Adrenal gland (tissue), 12 donors: ENCODE results near the gene NBAS. TPM values are rescaled to one million over a fixed set of nuclear protein-coding genes. Genes with fewer than 3 reads are reported as not detected.
"Not testable (repeated sequence)": the region's sequence is repeated elsewhere in the genome, so short reads cannot be mapped to it uniquely, and the experiment has no call there.

ENCODE experiments used
- DNase-seq, 7 donors: peaks; one replicate each; pipeline ENCODE4 v3.0.0-alpha.2; 2019 to 2020
- H3K27ac ChIP-seq, 5 donors: fragments of 200-600 bp; sonication (generic) in 4 of 5; 1 replicate in 3 of 5; 2 replicates in 2 of 5; pipeline versions ENCODE4 v1.5.1 to v1.8.0; 2016 to 2020; ENCODE audit warnings: mild to moderate bottlenecking in 1 of 5
- H3K27me3 ChIP-seq: fragments of 200-600 bp; 2 replicates; pipeline ENCODE4 v1.8.0; 2021
- H3K36me3 ChIP-seq, 2 donors: fragments of 200-600 bp; replicated peaks in 1 of 2; 1 replicate in 1 of 2; 2 replicates in 1 of 2; pipeline versions ENCODE4 v1.5.1 to v1.8.0; 2018 to 2022
- H3K4me1 ChIP-seq, 2 donors: fragments of 200-600 bp; replicated peaks in 1 of 2; 1 replicate in 1 of 2; 2 replicates in 1 of 2; pipeline versions ENCODE4 v1.5.1 to v1.8.0; 2018 to 2021
- H3K4me3 ChIP-seq, 4 donors: fragments of 200-600 bp; sonication (generic) in 3 of 4; one replicate each; pipeline ENCODE4 v1.5.1; 2016 to 2018
- H3K9me3 ChIP-seq, 3 donors: fragments of 200-600 bp; sonication (generic) in 1 of 3; replicated peaks in 1 of 3; 1 replicate in 2 of 3; 2 replicates in 1 of 3; pipeline versions ENCODE4 v1.5.1 to v1.8.0; 2016 to 2021
- CTCF ChIP-seq, 6 experiments: fragments of 450-650 bp in 4 of 6; fragments of 200-600 bp in 2 of 6; sonication (generic) in 1 of 6; IDR thresholded peaks; 1 replicate in 5 of 6; 2 replicates in 1 of 6; pipeline versions ENCODE4 v1.5.1 to v1.8.0; 2016 to 2021; ENCODE audit warnings: antibody characterized with exemption in 6 of 6, mild to moderate bottlenecking in 2 of 6, moderate library complexity in 1 of 6
- POLR2A ChIP-seq, 2 donors: fragments of 450-650 bp; IDR thresholded peaks; one replicate each; pipeline ENCODE4 v1.6.1; 2017; ENCODE audit warnings: antibody characterized with exemption in 2 of 2, mild to moderate bottlenecking in 2 of 2, moderate library complexity in 1 of 2
- WGBS, 4 donors: extraction: QIAGEN DNeasy Blood & Tissue Kit in 2 of 4; methylation state at CpG; one replicate each; pipeline versions ENCODE4 v1.1.5 to v1.1.7; 2013 to 2017; 5-methylcytosine and 5-hydroxymethylcytosine counted together
- intact Hi-C, 2 donors: fragments of 100-400 bp; cut with DNase I; formaldehyde crosslinking; loops; one replicate each; pipeline versions ENCODE4 v1.14.1 to v1.15.0; 2022 to 2023
- polyA plus RNA-seq, 3 donors: library from polyadenylated mRNA; stranded (reverse); fragments of 200-250 nt in 2 of 3; fragments of 350-450 nt in 1 of 3; fragmentation: Illumina TruSeq in 1 of 3; extraction: RNeasy Lipid Tissue Mini Kit (QIAGEN cat#74804) in 1 of 3; gene quantifications; one replicate each; pipeline ENCODE4 v1.2.3, GENCODE V29; 2013 to 2014
- total RNA-seq, 9 donors: library from RNA; depleted of rRNA in 4 of 9; stranded (reverse); fragments of >200 nt in 4 of 9; fragments of 120-200 nt in 1 of 9; fragmentation: NEBNext Ultra II Directional in 1 of 9; extraction: Animal tissue kit (Norgen Biotek cat#: 25700) in 1 of 9; gene quantifications; one replicate each; pipeline versions ENCODE4 v1.1.0 to v1.2.4, GENCODE V29; 2013 to 2023
- donor health status: healthy with polysubstance abuse.
- donor health status: Bipolar disorder and iron deficiency.
- donor health status: DM: yes; HTN: yes; CAD: no.
- donor health status: DM: no; HTN: no; CAD: no.
- donor health status: DM: no; HTN: no; CAD: no.
- donor health status: DM: yes; HTN: yes; CAD: no.

NBAS gene
- total and polyA plus RNA-seq, 12 donors: 22.0 to 62.4 (median 46.2) TPM

- DNase-seq: no peak
- H3K27me3 ChIP-seq: no peaks in the 10 kb centered on the region
- 40 to 52% (median 48%) methylated on average over 3 of the region's 3 CpGs for WGBS, 4 donors
- intact Hi-C loops: no loop called here
- H3K4me1 ChIP-seq: peaks cover 0 to 11% of the 10 kb centered on the region in 2 donors
- TF ChIP-seq POLR2A (IDR thresholded peaks at IDR 0.05): no peak
- no peak for TF ChIP-seq CTCF (IDR thresholded peaks at IDR 0.05)
- H3K9me3 ChIP-seq: no peaks in the 10 kb centered on the region
- no peak overlapping the region for H3K27ac ChIP-seq
- no peak overlapping the region for H3K4me3 ChIP-seq
- H3K36me3 ChIP-seq: peaks cover 0 to 7% of the 10 kb centered on the region in 2 donors
These were observed 338.3 kb downstream of the NBAS start for GRCh38 chr2:15222856-15223255.

GRCh38 chr2:15220603-15221002 is 340.5 kb downstream of the NBAS start:
- H3K27ac ChIP-seq: no peak overlapping the region
- no peak for DNase-seq
- intact Hi-C loops: no loop called here

GRCh38 chr2:15218423-15219086 is 342.6 kb downstream of the NBAS start:
- Histone ChIP-seq H3K27ac (no peak overlapping the region), H3K4me3 (no peak overlapping the region), H3K9me3 (no peaks in the 10 kb centered on the region), H3K27me3 (no peaks in the 10 kb centered on the region), H3K4me1 (peaks cover 0 to 11% of the 10 kb centered on the region in 2 donors), H3K36me3 (peaks cover 0 to 8% of the 10 kb centered on the region in 2 donors)
- TF ChIP-seq POLR2A (IDR thresholded peaks at IDR 0.05) (no peak), CTCF (IDR thresholded peaks at IDR 0.05) (no peak)
- intact Hi-C loops: no loop called here
- DNase-seq: no peak
- 96 to 98% (median 97%) methylated on average over 17 of the region's 17 CpGs for WGBS, 4 donors

More at GRCh38 chr2:15220603-15221002, 340.5 kb downstream of the NBAS start:
- Histone ChIP-seq H3K4me3 (no peak overlapping the region), H3K36me3 (peaks cover 0 to 8% of the 10 kb centered on the region in 2 donors), H3K4me1 (peaks cover 0 to 11% of the 10 kb centered on the region in 2 donors), H3K27me3 (no peaks in the 10 kb centered on the region), H3K9me3 (no peaks in the 10 kb centered on the region)
- TF ChIP-seq POLR2A (IDR thresholded peaks at IDR 0.05) (no peak), CTCF (IDR thresholded peaks at IDR 0.05) (no peak)

GRCh38 chr2:15212249-15212648 is 348.9 kb downstream of the NBAS start:
- Histone ChIP-seq H3K4me1 (no peaks in the 10 kb centered on the region), H3K27me3 (no peaks in the 10 kb centered on the region), H3K36me3 (no peaks in the 10 kb centered on the region), H3K27ac (no peak overlapping the region), H3K9me3 (no peaks in the 10 kb centered on the region), H3K4me3 (no peak overlapping the region)
- intact Hi-C loops: no loop called here
- 95 to 99% (median 97%) methylated on average over 6 of the region's 6 CpGs for WGBS, 4 donors
- no peak for DNase-seq
- no peak for TF ChIP-seq POLR2A (IDR thresholded peaks at IDR 0.05)
- no peak for TF ChIP-seq CTCF (IDR thresholded peaks at IDR 0.05)

- H3K4me1 ChIP-seq, H3K27ac ChIP-seq, H3K4me3 ChIP-seq, H3K9me3 ChIP-seq, H3K36me3 ChIP-seq, intact Hi-C loops, DNase-seq, H3K27me3 ChIP-seq: not testable (repeated sequence)
- WGBS, 4 donors: 97 to 100% (median 98%) methylated on average over 1 of the region's 1 CpG
These were observed 350.6 kb downstream of the NBAS start for GRCh38 chr2:15210542-15210941.
